Activated CD4-positive, alpha-beta T cell treated with anti-CD3 and anti-CD28 coated beads for 24 hours (primary cell): ENCODE data around the gene FAIM.
"Not testable (repeated sequence)": the region's sequence is repeated elsewhere in the genome, so short reads cannot be mapped to it uniquely, and the experiment has no call there.

Experiments
- DNase-seq, 2 donors: peaks; one replicate each; pipeline ENCODE4 v3.0.0-alpha.2; 2020; ENCODE audit warnings: low read depth in 2 of 2

The FAIM gene

DNA sequence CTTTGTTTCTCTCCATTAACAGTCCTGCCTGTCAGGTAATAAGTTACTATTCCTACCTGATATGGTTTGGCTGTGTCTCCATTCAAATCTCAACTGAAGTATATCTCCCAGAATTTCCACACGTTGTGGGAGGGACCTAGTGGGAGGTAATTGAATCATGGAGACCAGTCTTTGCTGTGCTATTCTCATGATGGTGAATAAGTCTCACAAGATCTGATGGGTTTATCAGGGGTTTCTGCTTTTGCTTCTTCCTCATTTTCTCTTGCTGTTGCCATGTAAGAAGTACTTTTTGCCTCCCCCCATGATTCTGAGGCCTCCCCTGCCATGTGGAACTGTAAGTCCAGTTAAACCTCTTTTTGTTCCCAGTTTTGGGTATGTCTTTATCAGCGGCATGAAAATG lies 6.9 kb upstream of the FAIM start:
- DNase-seq: not testable (repeated sequence)

- not testable (repeated sequence) for DNase-seq
These were observed 4.4 kb upstream of the FAIM start for GRCh38 chr3:138604106-138604595.

- DNase-seq: no peak
These were observed 1.3 kb downstream of the FAIM start for GRCh38 chr3:138609898-138610266.

- DNase-seq: no peak
These were observed 6.9 kb downstream of the FAIM start for GRCh38 chr3:138615462-138615861.

DNA sequence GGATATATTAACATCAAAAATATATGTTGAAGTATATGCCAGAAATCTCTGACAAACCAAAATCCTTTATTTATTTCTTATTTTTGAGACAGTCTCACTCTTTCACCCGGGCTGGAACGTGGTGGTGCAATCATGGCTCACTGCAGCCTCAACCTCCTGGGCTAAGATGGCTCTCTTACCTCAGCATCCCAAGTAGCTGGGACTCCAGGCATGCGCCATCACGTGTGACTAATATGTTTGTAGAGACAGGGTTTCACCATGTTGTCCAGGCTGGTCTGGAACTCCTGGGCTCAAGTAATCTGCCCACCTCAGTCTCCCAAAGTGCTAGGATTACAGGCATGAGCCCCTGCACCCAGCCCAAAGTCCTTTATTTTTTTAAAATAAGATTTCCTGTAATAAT lies 11.9 kb downstream of the FAIM start:
- no peak for DNase-seq

- DNase-seq: no peak
These were observed 15.9 kb downstream of the FAIM start for GRCh38 chr3:138624518-138624917.

GRCh38 chr3:138625707-138626365 lies 17.3 kb downstream of the FAIM start:
- no peak for DNase-seq

DNA sequence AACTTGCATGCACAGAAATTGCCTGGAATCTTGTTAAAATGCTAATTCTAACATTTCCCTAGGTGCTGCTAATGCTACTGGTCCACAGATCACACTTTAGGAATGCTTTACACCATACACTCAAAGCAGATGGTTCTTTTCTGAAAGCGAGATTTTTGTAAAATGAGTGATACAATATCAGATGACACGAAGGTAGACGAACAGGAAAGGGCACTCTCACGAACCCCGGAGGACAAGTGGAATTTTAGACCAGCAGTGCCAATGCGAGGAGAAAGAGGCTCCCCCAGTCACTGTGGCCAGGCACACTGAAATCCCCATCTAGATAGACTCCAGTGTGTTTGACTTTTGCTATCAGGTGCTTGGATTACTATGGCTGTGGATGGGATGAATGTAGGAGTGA lies 21.0 kb downstream of the FAIM start:
- DNase-seq: no peak

- DNase-seq: no peak
These were observed 30.1 kb downstream of the FAIM start for GRCh38 chr3:138638641-138639040.

- no peak for DNase-seq
These were observed 32.0 kb downstream of the FAIM start for GRCh38 chr3:138640537-138640936.

- no peak for DNase-seq
These were observed 33.8 kb downstream of the FAIM start for GRCh38 chr3:138642226-138642926.

GRCh38 chr3:138642927-138643253 lies 34.3 kb downstream of the FAIM start:
- no peak for DNase-seq

GRCh38 chr3:138646008-138646407 lies 37.4 kb downstream of the FAIM start:
- no peak for DNase-seq

GRCh38 chr3:138646513-138646912 lies 37.9 kb downstream of the FAIM start:
- no peak for DNase-seq

GRCh38 chr3:138649134-138649533 lies 40.6 kb downstream of the FAIM start:
- DNase-seq: no peak

DNA sequence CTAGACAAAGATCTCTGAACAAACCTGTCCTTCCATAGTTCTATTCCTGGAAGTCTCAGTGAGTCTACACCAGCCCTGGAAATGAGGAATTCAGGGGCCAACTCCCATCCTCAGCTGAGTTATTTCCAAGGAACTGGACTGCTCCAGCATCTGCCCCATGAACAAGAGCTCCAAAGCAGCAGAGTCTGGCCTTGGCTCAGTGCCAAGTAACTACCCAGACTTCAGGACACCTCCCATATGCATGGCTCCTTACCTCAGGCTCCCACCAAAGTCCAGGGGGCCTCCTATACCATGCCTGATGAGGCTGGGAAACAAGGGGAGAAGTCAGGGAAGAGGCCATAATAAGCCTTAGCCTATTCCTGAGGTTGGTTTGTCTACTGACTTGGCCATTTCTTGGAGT lies 45.0 kb downstream of the FAIM start:
- no peak for DNase-seq

DNA sequence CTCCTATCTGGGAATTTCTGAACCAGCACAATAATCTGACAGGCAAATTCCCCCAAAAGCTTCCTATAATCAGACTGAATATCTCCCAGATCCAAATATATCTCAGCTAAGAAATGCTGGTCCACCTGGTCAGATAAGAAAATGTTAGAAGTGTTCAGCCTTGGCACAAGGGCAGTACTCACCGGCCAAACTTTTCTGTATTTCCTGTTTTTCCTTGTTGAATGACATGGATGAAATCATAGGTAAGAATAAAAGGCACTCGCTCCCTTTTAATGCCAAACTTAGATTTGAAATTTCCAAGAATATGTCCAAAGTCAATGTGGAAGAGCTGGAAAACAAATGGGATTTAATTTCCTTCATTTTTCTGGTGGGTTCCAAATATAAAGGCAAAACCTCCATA lies 48.9 kb downstream of the FAIM start:
- DNase-seq: no peak

- DNase-seq: no peak
These were observed 59.5 kb downstream of the FAIM start for GRCh38 chr3:138668107-138668506.

GRCh38 chr3:138670407-138670806 lies 61.8 kb downstream of the FAIM start:
- no peak for DNase-seq

DNA sequence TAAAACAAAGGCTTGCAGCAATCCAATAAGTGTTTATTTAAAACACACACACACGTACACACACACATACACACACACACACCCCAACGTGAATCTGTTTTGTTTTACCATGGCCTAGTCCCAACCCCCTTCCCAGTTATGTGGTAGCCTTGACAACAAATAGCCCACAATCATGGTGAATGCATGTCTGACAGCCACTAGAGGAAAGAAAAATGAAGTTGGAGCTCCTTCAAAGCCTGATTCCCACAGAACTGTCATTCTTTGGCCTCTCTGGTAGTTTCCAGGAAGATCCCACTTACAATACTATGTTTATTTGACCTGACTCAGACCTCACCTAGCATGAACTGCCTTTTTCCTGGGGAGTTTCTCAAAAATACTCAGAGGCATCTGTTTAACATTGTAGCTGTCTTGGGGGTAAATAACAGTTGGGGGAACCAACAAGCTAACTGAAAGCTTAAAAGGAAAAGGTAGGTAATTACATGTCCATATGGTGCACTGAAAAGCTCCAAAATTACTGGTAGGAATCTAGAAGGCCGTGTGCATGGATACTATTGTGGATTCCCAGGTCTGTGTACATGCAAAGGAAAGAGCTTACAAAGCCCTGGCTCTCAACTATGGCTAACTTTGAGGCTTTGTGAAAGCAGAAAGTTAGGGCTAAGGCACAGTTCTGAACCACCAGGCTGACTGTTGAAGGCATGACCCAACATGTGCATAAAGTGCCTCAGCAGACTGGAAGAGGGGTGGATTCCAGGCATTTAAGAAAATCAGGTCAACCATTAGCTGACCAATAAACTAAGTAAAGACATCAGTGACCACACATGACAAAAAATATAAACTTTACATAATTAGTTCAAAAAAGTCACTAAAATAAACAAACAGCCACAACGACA lies 65.3 kb downstream of the FAIM start:
- DNase-seq: no peak

DNA sequence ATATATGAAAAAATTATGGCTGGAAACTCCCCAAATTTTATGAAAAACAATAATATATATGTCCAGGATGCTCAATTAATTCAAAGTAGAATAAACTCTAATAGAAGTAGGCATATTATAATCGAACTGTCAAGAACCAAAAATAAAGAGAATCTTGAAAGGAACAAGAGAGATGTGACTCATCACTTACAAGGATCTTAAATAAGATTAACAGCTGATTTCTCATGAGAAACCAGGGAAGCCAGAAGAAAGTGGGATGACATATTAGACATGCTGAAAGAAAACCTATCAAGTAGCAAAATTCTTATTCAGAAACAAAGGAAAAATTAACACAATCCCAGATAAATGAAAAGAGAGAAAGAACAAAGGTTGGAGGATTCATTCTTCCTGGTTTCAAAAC lies 66.8 kb downstream of the FAIM start:
- DNase-seq: no peak

DNA sequence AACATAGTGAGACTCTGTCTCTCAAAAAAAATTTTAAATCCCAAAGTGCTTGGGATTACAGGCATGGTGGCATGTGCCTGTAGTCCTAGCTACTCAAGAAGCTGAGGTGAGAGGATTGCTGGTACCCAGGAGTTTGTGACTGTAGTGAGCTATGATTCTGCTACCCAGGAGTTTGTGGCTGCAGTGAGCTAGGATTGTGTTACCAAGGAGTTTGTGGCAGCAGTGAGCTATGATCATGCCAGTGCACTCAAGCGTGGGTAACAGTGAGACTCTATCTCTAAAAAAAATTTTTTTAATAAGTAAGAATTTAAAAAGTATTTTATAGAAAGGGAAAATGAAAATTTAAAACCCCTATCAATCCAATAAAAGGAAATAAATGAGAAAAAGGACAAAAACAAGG lies 69.5 kb downstream of the FAIM start:
- no peak for DNase-seq
